GM18517 (cell line): ENCODE data around the gene CD7.
"Not testable (repeated sequence)": the region's sequence is repeated elsewhere in the genome, so short reads cannot be mapped to it uniquely, and the experiment has no call there.

Source experiments
- ATAC-seq: cut with Tn5 transposase; IDR thresholded peaks from one replicate; pipeline ENCODE4 v1.9.1; 2021; ENCODE audit warnings: mild to moderate bottlenecking, moderate library complexity; ENCODE audit not compliant: unreplicated experiment

Gene CD7

GRCh38 chr17:82347994-82348393, 30.6 kb upstream of the CD7 start:
- ATAC-seq = not testable (repeated sequence)

- ATAC-seq = no peak
Observed at GRCh38 chr17:82346342-82347300, 29.2 kb upstream of the CD7 start.

GRCh38 chr17:82345151-82345976, 28.0 kb upstream of the CD7 start:
- ATAC-seq = no peak

GRCh38 chr17:82344175-82344907, 26.9 kb upstream of the CD7 start:
- no peak for ATAC-seq

- no peak for ATAC-seq
Observed at GRCh38 chr17:82343560-82343959, 26.2 kb upstream of the CD7 start.

GRCh38 chr17:82342361-82343079, 25.1 kb upstream of the CD7 start:
- ATAC-seq = no peak

- ATAC-seq = no peak
Observed at GRCh38 chr17:82339634-82340580, 22.5 kb upstream of the CD7 start.

GRCh38 chr17:82338858-82339633, 21.6 kb upstream of the CD7 start:
- no peak for ATAC-seq

- ATAC-seq = no peak
Observed at GRCh38 chr17:82334622-82335394, 17.4 kb upstream of the CD7 start.

- no peak for ATAC-seq
Observed at GRCh38 chr17:82334204-82334621, 16.8 kb upstream of the CD7 start.

GRCh38 chr17:82333279-82334171, 16.1 kb upstream of the CD7 start, which contains the start of gene SECTM1:
TSS of gene SECTM1 (minus strand) at chr17:82333766. CDS start at chr17:82327240, 6,526 bp downstream.
- no peak for ATAC-seq

GRCh38 chr17:82332669-82333278, 15.4 kb upstream of the CD7 start:
- no peak for ATAC-seq

GRCh38 chr17:82331345-82331939, 14.0 kb upstream of the CD7 start:
- no peak for ATAC-seq

GRCh38 chr17:82330322-82331239, 13.2 kb upstream of the CD7 start:
- ATAC-seq = no peak
